IMR-90 (cell line): Measurements from ENCODE around the gene ZNF44. TPM values are rescaled to one million over a fixed set of nuclear protein-coding genes. Genes with fewer than 3 reads are reported as not detected.

ENCODE experiments used
- ATAC-seq: fragments of 200-7000 bp; cut with Tn5 transposase; 2 replicates; pipeline ENCODE4 v1.9.1; 2020; ENCODE audit warnings: low read depth, mild to moderate bottlenecking, moderate library complexity
- BruUV-seq: library from RNA; stranded (reverse); fragments of 400-500 nt; replicated peaks from 2 replicates; lab custom pipeline; 2021; lab: Mats Ljungman, UMichigan
- CTCF ChIA-PET: fragments of 300-600 bp; formaldehyde crosslinking; extraction: SDS; loops from one replicate; lab custom pipeline; 2021; ENCODE audit warnings: antibody characterized with exemption; lab: Yijun Ruan, JAX
- POLR2A ChIA-PET: fragments of 300-600 bp; sonication (Branson Sonifier 250); formaldehyde crosslinking; loops from one replicate; lab custom pipeline; 2022; ENCODE audit warnings: antibody characterized with exemption; ENCODE audit not compliant: unreplicated experiment; lab: Charles Lee
- DNase-seq: peaks from one replicate; pipeline ENCODE4 v3.0.0; 2013
- H2AFZ ChIP-seq: replicated peaks from 2 replicates; pipeline ENCODE3; 2013; ENCODE audit warnings: low read length, mild to moderate bottlenecking; ENCODE audit not compliant: poor library complexity
- H2AK5ac ChIP-seq: 2 replicates; pipeline ENCODE4 v1.6.1; 2013; ENCODE audit warnings: low read depth, low read length, inconsistent platforms
- H2AK9ac ChIP-seq: replicated peaks from 2 replicates; pipeline ENCODE3; 2013; ENCODE audit warnings: mild to moderate bottlenecking, low read depth, low read length, moderate library complexity; ENCODE audit not compliant: poor library complexity
- H2BK120ac ChIP-seq: 2 replicates; pipeline ENCODE4 v1.6.1; 2013; ENCODE audit warnings: low read depth, low read length, inconsistent platforms
- H2BK15ac ChIP-seq: 3 replicates; pipeline ENCODE4 v1.6.1; 2013; ENCODE audit warnings: low read depth, low read length, inconsistent platforms
- H2BK20ac ChIP-seq: 2 replicates; pipeline ENCODE4 v1.6.1; 2013; ENCODE audit warnings: low read depth, mild to moderate bottlenecking, inconsistent platforms, low read length, moderate library complexity
- H2BK5ac ChIP-seq: 2 replicates; pipeline ENCODE4 v1.6.1; 2013; ENCODE audit warnings: mild to moderate bottlenecking, low read depth, low read length, inconsistent platforms; ENCODE audit not compliant: poor library complexity, severe bottlenecking
- H3K14ac ChIP-seq: replicated peaks from 2 replicates; pipeline ENCODE4 v1.6.1; 2013; ENCODE audit warnings: low read depth, low read length, inconsistent platforms
- H3K18ac ChIP-seq: 2 replicates; pipeline ENCODE4 v1.6.1; 2013; ENCODE audit warnings: low read depth, low read length, control low read depth
- H3K23ac ChIP-seq: 2 replicates; pipeline ENCODE4 v1.6.1; 2013; ENCODE audit warnings: low read depth, low read length, inconsistent platforms
- H3K27ac ChIP-seq: 2 replicates; pipeline ENCODE4 v1.5.1; 2013; ENCODE audit warnings: mild to moderate bottlenecking, control low read depth, low read length; ENCODE audit not compliant: insufficient read depth
- H3K27me3 ChIP-seq: 2 replicates; pipeline ENCODE4 v1.6.1; 2013; ENCODE audit warnings: low read length; ENCODE audit not compliant: control insufficient read depth, insufficient read depth
- H3K36me3 ChIP-seq: 2 replicates; pipeline ENCODE4 v1.6.1; 2013; ENCODE audit warnings: low read length, mixed read lengths; ENCODE audit not compliant: control insufficient read depth, insufficient read depth
- H3K4ac ChIP-seq: 2 replicates; pipeline ENCODE4 v1.6.1; 2013; ENCODE audit warnings: low read depth, low read length, inconsistent platforms
- H3K4me1 ChIP-seq: 2 replicates; pipeline ENCODE4 v1.6.1; 2013; ENCODE audit warnings: low read length, mixed read lengths; ENCODE audit not compliant: control insufficient read depth, insufficient read depth
- H3K4me2 ChIP-seq: 2 replicates; pipeline ENCODE4 v1.6.1; 2013; ENCODE audit warnings: low read depth, mild to moderate bottlenecking, control low read depth, low read length, moderate library complexity
- H3K4me3 ChIP-seq: 2 replicates; pipeline ENCODE4 v1.5.1; 2013; ENCODE audit warnings: low read depth, mild to moderate bottlenecking, control low read depth, low read length, moderate library complexity; ENCODE audit not compliant: insufficient read depth
- H3K56ac ChIP-seq: 2 replicates; pipeline ENCODE4 v1.6.1; 2013; ENCODE audit warnings: low read length, inconsistent platforms; ENCODE audit not compliant: insufficient read depth; ENCODE audit errors: extremely low read depth
- H3K79me1 ChIP-seq, 2 experiments: 2 replicates each; pipeline ENCODE4 v1.6.1; 2013; ENCODE audit warnings: low read length in 2 of 2, inconsistent platforms in 1 of 2, low read depth in 1 of 2
- H3K9ac ChIP-seq: 2 replicates; pipeline ENCODE4 v1.6.1; 2013; ENCODE audit warnings: low read depth, low read length, control low read depth
- H3K9me1 ChIP-seq: 2 replicates; pipeline ENCODE4 v1.6.1; 2013; ENCODE audit warnings: low read length, inconsistent platforms; ENCODE audit not compliant: insufficient read depth
- H3K9me3 ChIP-seq: 2 replicates; pipeline ENCODE4 v1.6.1; 2013; ENCODE audit warnings: low read length; ENCODE audit not compliant: control insufficient read depth, insufficient read depth
- H4K20me1 ChIP-seq: 2 replicates; pipeline ENCODE4 v1.6.1; 2013; ENCODE audit warnings: low read length, inconsistent platforms; ENCODE audit not compliant: insufficient read depth
- H4K5ac ChIP-seq: 2 replicates; pipeline ENCODE4 v1.6.1; 2013; ENCODE audit warnings: mild to moderate bottlenecking, low read depth, low read length, control low read depth
- H4K8ac ChIP-seq, 2 experiments: 2 replicates each; pipeline ENCODE4 v1.6.1; 2013; ENCODE audit warnings: low read depth in 2 of 2, low read length in 2 of 2, control low read depth in 1 of 2, inconsistent platforms in 1 of 2
- H4K91ac ChIP-seq: 2 replicates; pipeline ENCODE4 v1.6.1; 2013; ENCODE audit warnings: low read depth, low read length, inconsistent platforms; ENCODE audit not compliant: insufficient read depth
- BHLHE40 ChIP-seq: fragments of 150-350 bp; IDR thresholded peaks from 2 replicates; pipeline ENCODE4 v1.6.1; 2016; ENCODE audit warnings: mild to moderate bottlenecking, low read depth, low read length
- CEBPB ChIP-seq: IDR thresholded peaks from 2 replicates; pipeline ENCODE4 v1.6.1; 2012; ENCODE audit warnings: low read depth, low read length, improper control_type of control experiment
- CHD1 ChIP-seq: IDR thresholded peaks from 2 replicates; pipeline ENCODE4 v1.6.1; 2012; ENCODE audit warnings: low read depth, low read length, improper control_type of control experiment
- FOS ChIP-seq: fragments of 150-350 bp; IDR thresholded peaks from 2 replicates; pipeline ENCODE4 v1.6.1; 2016; ENCODE audit warnings: low read depth, low read length
- MAFK ChIP-seq: IDR thresholded peaks from 2 replicates; pipeline ENCODE4 v1.6.1; 2012; ENCODE audit warnings: low read depth, low read length, improper control_type of control experiment
- MAZ ChIP-seq: IDR thresholded peaks from 2 replicates; pipeline ENCODE4 v1.6.1; 2012; ENCODE audit warnings: low read depth, mild to moderate bottlenecking, low read length, improper control_type of control experiment, moderate library complexity, borderline replicate concordance
- MXI1 ChIP-seq: IDR thresholded peaks from 2 replicates; pipeline ENCODE4 v1.6.1; 2012; ENCODE audit warnings: low read depth, mild to moderate bottlenecking, low read length, moderate library complexity, borderline replicate concordance
- NFE2L2 ChIP-seq: fragments of 150-350 bp; IDR thresholded peaks from 2 replicates; pipeline ENCODE4 v1.6.1; 2016; ENCODE audit warnings: low read depth, mild to moderate bottlenecking, low read length
- POLR2A ChIP-seq: IDR thresholded peaks from 2 replicates; pipeline ENCODE4 v1.6.1; 2012; ENCODE audit warnings: mild to moderate bottlenecking, low read depth, low read length
- RAD21 ChIP-seq: IDR thresholded peaks from 2 replicates; pipeline ENCODE4 v1.6.1; 2012; ENCODE audit warnings: low read length, improper control_type of control experiment
- RCOR1 ChIP-seq: IDR thresholded peaks from 2 replicates; pipeline ENCODE4 v1.6.1; 2012; ENCODE audit warnings: mild to moderate bottlenecking, low read length, improper control_type of control experiment; ENCODE audit not compliant: insufficient replicate concordance
- RFX5 ChIP-seq: IDR thresholded peaks from 2 replicates; pipeline ENCODE4 v1.8.0; 2012; ENCODE audit warnings: low read depth, mild to moderate bottlenecking, low read length, moderate library complexity
- SMC3 ChIP-seq: fragments of 150-350 bp; IDR thresholded peaks from 2 replicates; pipeline ENCODE4 v1.6.1; 2016; ENCODE audit warnings: low read depth, mild to moderate bottlenecking, antibody characterized with exemption, low read length, moderate library complexity
- WGBS, 2 experiments: methylation state at CpG; one replicate each; pipeline versions ENCODE4 v1.1.5 to v1.1.7; 2013; ENCODE audit warnings: missing lambda C conversion rate in 2 of 2; ENCODE audit not compliant: insufficient read length in 1 of 2; ENCODE audit errors: extremely low coverage in 2 of 2; 5-methylcytosine and 5-hydroxymethylcytosine counted together
- dilution Hi-C: fragments of 300-500 bp; cut with HindIII; formaldehyde crosslinking; loops from one replicate; pipeline ENCODE4 v1.14.3; 2018; ENCODE audit warnings: low sequenced_read_pairs; ENCODE audit not compliant: unreplicated experiment
- in situ Hi-C: fragments of 300-500 bp; cut with MboI; formaldehyde crosslinking; loops from 3 replicates; pipeline ENCODE4 v1.14.3; 2019; ENCODE audit warnings: low sequenced_read_pairs, inconsistent platforms, mixed read lengths
- intact Hi-C: fragments of 100-400 bp; cut with micrococcal nuclease; formaldehyde crosslinking; loops from 2 replicates; pipeline ENCODE4 v1.10.0; 2022
- polyA plus RNA-seq, 3 experiments: library from polyadenylated mRNA; depleted of rRNA; stranded (reverse); fragments of >200 nt; gene quantifications; 2 replicates each; pipeline ENCODE4 v1.2.3, GENCODE V29; 2012; ENCODE audit warnings: low replicate concordance in 1 of 3
- total RNA-seq: library from RNA; depleted of rRNA; stranded (reverse); fragments of >200 nt; gene quantifications from 2 replicates; pipeline ENCODE4 v1.2.3, GENCODE V29; 2012
- TF ChIP-seq, protein P1 (sequence below): conservative IDR thresholded peaks from 2 replicates; pipeline ENCODE4 v1.5.1; 2012; ENCODE audit warnings: mild to moderate bottlenecking, low read depth, low read length, improper control_type of control experiment
- TF ChIP-seq, protein P2 (sequence below): fragments of 150-350 bp; IDR thresholded peaks from 2 replicates; pipeline ENCODE4 v1.6.1; 2017; ENCODE audit warnings: mild to moderate bottlenecking, antibody characterized with exemption, low read length, low read depth
- TF ChIP-seq, protein P3 (sequence below): fragments of 150-350 bp; IDR thresholded peaks from 2 replicates; pipeline ENCODE4 v1.6.1; 2016; ENCODE audit warnings: low read depth, mild to moderate bottlenecking, low read length, moderate library complexity, borderline replicate concordance

The ZNF44 gene
- total and polyA plus RNA-seq, 2 of the 4 experiments (the other 2 are of a cell fraction) = 3.5 to 6.6 TPM

DNA sequence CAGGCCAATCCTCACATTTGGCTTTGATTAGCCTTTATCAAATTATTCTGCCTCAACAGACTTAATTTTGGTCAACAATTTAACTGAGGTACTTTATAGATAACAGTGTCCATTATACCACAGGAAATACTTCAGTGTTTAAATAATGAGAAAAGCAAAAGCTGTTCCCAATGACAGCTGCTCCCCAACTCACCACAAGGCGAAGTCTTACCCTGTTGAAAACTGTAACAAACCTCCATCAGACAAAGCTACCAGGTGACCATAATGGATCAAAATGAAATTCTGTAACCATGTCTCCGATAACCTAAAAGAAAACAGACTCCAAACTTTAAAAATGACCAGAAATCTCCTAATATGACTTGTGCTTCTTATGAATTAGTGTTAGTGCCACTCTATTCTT lies 50.3 kb downstream of the ZNF44 start:
- H3K23ac ChIP-seq = no peak overlapping the region
- dilution Hi-C loops (no loop called here), in situ Hi-C loops (no loop called here), intact Hi-C loops (no loop called here)
- H2BK120ac ChIP-seq = no peak overlapping the region
- no peak overlapping the region for H3K4me3 ChIP-seq
- TF ChIP-seq RAD21 (no peak), MXI1 (no peak), RFX5 (no peak), MAZ (no peak), CHD1 (no peak), RCOR1 (no peak), FOS (no peak), MAFK (no peak), POLR2A (no peak), SMC3 (no peak), BHLHE40 (no peak), NFE2L2 (no peak), CEBPB (no peak)
- TF ChIP-seq, protein P1, sequence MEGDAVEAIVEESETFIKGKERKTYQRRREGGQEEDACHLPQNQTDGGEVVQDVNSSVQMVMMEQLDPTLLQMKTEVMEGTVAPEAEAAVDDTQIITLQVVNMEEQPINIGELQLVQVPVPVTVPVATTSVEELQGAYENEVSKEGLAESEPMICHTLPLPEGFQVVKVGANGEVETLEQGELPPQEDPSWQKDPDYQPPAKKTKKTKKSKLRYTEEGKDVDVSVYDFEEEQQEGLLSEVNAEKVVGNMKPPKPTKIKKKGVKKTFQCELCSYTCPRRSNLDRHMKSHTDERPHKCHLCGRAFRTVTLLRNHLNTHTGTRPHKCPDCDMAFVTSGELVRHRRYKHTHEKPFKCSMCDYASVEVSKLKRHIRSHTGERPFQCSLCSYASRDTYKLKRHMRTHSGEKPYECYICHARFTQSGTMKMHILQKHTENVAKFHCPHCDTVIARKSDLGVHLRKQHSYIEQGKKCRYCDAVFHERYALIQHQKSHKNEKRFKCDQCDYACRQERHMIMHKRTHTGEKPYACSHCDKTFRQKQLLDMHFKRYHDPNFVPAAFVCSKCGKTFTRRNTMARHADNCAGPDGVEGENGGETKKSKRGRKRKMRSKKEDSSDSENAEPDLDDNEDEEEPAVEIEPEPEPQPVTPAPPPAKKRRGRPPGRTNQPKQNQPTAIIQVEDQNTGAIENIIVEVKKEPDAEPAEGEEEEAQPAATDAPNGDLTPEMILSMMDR = no peak
- TF ChIP-seq, protein P2, sequence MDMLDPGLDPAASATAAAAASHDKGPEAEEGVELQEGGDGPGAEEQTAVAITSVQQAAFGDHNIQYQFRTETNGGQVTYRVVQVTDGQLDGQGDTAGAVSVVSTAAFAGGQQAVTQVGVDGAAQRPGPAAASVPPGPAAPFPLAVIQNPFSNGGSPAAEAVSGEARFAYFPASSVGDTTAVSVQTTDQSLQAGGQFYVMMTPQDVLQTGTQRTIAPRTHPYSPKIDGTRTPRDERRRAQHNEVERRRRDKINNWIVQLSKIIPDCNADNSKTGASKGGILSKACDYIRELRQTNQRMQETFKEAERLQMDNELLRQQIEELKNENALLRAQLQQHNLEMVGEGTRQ = no peak
- TF ChIP-seq, protein P3, sequence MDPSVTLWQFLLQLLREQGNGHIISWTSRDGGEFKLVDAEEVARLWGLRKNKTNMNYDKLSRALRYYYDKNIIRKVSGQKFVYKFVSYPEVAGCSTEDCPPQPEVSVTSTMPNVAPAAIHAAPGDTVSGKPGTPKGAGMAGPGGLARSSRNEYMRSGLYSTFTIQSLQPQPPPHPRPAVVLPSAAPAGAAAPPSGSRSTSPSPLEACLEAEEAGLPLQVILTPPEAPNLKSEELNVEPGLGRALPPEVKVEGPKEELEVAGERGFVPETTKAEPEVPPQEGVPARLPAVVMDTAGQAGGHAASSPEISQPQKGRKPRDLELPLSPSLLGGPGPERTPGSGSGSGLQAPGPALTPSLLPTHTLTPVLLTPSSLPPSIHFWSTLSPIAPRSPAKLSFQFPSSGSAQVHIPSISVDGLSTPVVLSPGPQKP = no peak
- no peaks in the 10 kb centered on the region for H3K79me1 ChIP-seq
- H3K14ac ChIP-seq = no peak overlapping the region
- no peak overlapping the region for H2AK9ac ChIP-seq
- H3K18ac ChIP-seq = no peak overlapping the region
- H4K91ac ChIP-seq = no peak overlapping the region
- POLR2A ChIA-PET = no interaction called here
- no CpG with 5 or more reads among the region's 2 CpGs for WGBS, 2 experiments
- H2BK15ac ChIP-seq = no peak overlapping the region
- no peak overlapping the region for H3K9ac ChIP-seq
- no peak overlapping the region for H4K5ac ChIP-seq
- no peaks in the 10 kb centered on the region for H3K9me1 ChIP-seq
- H4K8ac ChIP-seq = no peak overlapping the region
- no peaks in the 10 kb centered on the region for H3K4me1 ChIP-seq
- no peak overlapping the region for H3K56ac ChIP-seq
- CTCF ChIA-PET = no interaction called here
- ATAC-seq (no peak), DNase-seq (no peak)
- BruUV-seq = no TSS peak
- no peak overlapping the region for H2AFZ ChIP-seq
- no peak overlapping the region for H3K4ac ChIP-seq
- H3K27me3 ChIP-seq = no peaks in the 10 kb centered on the region
- H2BK5ac ChIP-seq = no peak overlapping the region
- H3K27ac ChIP-seq = no peak overlapping the region
- no peak overlapping the region for H2AK5ac ChIP-seq
- H4K20me1 ChIP-seq = no peaks in the 10 kb centered on the region
- H3K36me3 ChIP-seq = peaks cover 1% of the 10 kb centered on the region; the same call in 1 of the 2 replicates
- H3K9me3 ChIP-seq = peaks cover 37% of the 10 kb centered on the region
- H2BK20ac ChIP-seq = no peak overlapping the region
- no peak overlapping the region for H3K4me2 ChIP-seq
